Fibroblast of pulmonary artery (primary cell): ENCODE data around the gene NCAPG2.

Experiments
- DNase-seq: peaks from one replicate; pipeline ENCODE4 v3.0.0-alpha.2; 2010; ENCODE audit warnings: low read depth
- H3K4me3 ChIP-seq: replicated peaks from 2 replicates; pipeline ENCODE4 v1.5.1; 2011; ENCODE audit warnings: low read depth, mild to moderate bottlenecking, control low read depth, low read length, moderate library complexity
- TF ChIP-seq, protein P1 (sequence below): IDR thresholded peaks from 2 replicates; pipeline ENCODE4 v1.5.1; 2011; ENCODE audit warnings: mild to moderate bottlenecking, control low read depth, low read length, inconsistent platforms; ENCODE audit errors: missing control alignments

NCAPG2 gene

DNA sequence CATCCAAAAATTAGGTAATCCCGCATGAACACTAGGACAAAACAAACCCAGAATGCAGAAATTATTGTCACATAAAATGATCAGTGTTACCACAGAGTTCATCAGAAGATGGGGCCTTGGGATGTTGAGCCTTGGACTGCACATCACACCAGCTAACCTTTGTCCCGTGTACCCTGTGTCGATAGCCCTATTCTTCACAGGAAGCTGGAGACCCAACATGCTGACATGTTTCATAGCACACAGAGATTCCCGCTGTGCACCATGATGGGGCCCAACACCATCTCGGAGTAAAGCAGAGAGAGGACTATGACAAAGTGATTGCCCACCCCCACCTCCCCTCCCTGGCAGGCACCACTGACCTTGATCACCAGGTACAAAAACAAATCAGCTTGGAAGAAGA is 121.5 kb downstream of the NCAPG2 start:
- no peak for DNase-seq
- TF ChIP-seq, protein P1, sequence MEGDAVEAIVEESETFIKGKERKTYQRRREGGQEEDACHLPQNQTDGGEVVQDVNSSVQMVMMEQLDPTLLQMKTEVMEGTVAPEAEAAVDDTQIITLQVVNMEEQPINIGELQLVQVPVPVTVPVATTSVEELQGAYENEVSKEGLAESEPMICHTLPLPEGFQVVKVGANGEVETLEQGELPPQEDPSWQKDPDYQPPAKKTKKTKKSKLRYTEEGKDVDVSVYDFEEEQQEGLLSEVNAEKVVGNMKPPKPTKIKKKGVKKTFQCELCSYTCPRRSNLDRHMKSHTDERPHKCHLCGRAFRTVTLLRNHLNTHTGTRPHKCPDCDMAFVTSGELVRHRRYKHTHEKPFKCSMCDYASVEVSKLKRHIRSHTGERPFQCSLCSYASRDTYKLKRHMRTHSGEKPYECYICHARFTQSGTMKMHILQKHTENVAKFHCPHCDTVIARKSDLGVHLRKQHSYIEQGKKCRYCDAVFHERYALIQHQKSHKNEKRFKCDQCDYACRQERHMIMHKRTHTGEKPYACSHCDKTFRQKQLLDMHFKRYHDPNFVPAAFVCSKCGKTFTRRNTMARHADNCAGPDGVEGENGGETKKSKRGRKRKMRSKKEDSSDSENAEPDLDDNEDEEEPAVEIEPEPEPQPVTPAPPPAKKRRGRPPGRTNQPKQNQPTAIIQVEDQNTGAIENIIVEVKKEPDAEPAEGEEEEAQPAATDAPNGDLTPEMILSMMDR, result no peak
- H3K4me3 ChIP-seq, result no peak overlapping the region

GRCh38 chr7:158582089-158582456 is 122.5 kb downstream of the NCAPG2 start:
- no peak for DNase-seq
- TF ChIP-seq, protein P1, result no peak
- no peak overlapping the region for H3K4me3 ChIP-seq

GRCh38 chr7:158581440-158582088 is 123.0 kb downstream of the NCAPG2 start:
- no peak overlapping the region for H3K4me3 ChIP-seq
- TF ChIP-seq, protein P1, result no peak
- no peak for DNase-seq
